ENCODE results near the gene NXF1.
"Not testable (repeated sequence)": the region's sequence is repeated elsewhere in the genome, so short reads cannot be mapped to it uniquely, and the experiment has no call there.

NXF1 gene

DNA sequence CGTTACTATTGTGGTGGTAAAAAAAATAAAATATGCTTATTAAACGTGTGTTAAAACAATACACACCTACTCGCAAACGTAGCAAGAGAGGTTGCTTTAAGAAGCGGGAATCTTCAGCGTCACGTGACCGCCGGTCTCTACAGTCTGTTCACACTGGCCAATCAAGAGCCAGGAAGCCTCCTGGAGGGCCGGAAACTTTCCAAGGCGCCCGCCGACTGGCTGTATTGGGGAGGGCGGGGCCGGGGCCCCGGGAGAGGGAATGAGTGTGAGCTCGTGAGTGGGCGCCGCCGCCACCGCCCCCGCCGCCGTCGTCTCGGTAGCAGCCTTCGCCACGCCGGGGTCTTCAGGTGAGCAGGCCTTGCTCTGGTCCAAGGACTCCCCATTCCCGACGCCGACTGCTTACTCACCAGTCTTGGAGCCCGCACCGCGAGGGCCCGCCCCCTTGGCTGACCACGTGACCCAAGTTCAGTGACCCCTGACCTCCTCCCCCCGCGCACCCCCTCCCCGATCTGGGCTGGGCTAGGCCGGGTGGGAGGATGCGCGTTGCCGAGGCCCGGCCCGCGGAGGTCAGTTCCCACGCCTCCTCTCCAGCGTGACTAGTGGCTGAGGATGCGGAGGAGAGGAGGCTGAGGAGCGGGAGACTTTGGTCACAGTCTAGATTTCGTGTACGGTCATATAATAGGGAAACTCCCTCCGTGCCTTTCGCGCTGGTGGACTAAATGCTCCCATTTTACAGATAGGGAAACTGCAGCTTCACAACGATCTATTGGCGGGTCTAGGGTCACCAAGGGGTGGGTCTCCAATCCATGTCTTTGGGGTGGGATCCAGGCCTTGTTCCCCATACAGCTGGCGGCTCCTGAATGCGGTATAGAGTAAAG lies 33.9 kb downstream of the NXF1 start, which contains the start of gene TAF6L:
TAF6L (plus strand) TSS at position 253 of the 878 bp plus-strand sequence. CDS start 4,388 bp downstream, outside the sequence.
- Histone ChIP-seq H3K4me1 (ENCODE audit: control insufficient read depth in 5 of 5, insufficient read depth in 5 of 5, low read length in 5 of 5) (peaks cover 7 to 24% (median 20%) of the 10 kb centered on the region in 5 donors), H3K9me3 (ENCODE audit: control insufficient read depth in 5 of 5, low read length in 5 of 5) (no peaks in the 10 kb centered on the region), H3K36me3 (ENCODE audit: control insufficient read depth in 5 of 5, insufficient read depth in 5 of 5, low read length in 5 of 5) (peaks cover 6 to 34% (median 23%) of the 10 kb centered on the region in 5 donors), H3K9ac (ENCODE audit: low read length in 5 of 5) (peak within 1 kb of the TSS; percentile 74 to 89 (median 80)), H3K27ac (ENCODE audit: low read depth, low read length) (peak within 1 kb of the TSS; percentile 78), H3K27me3 (ENCODE audit: control insufficient read depth in 5 of 5, insufficient read depth in 4 of 5, low read length in 5 of 5) (peaks cover 0 to 4% (median 0%) of the 10 kb centered on the region in 5 donors), H3K4me3 (ENCODE audit: low read depth in 1 of 5, low read length in 5 of 5) (peak within 1 kb of the TSS; percentile 75 to 87 (median 81))

DNA sequence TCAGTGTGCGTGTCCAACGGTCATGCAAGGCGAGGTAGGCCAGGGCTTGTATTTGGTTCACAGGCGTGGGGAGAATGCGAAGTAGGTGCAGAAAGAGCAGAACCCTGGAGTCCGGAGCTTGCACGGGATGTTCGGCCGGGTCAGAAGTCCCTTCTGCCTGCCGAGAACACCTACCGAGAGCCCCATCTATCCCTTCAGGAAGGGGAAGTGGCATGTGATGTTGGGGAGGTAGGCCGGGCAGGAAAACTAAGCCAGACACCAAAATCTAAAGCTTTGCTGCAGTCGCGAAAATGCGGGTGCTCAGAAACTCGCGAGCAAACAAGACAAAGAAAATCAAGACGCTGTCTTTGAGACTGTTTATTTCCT lies 34.5 kb downstream of the NXF1 start:
- Histone ChIP-seq H3K4me1 (ENCODE audit: control insufficient read depth in 5 of 5, insufficient read depth in 5 of 5, low read length in 5 of 5) (peaks cover 7 to 24% (median 20%) of the 10 kb centered on the region in 5 donors), H3K27me3 (ENCODE audit: control insufficient read depth in 5 of 5, insufficient read depth in 4 of 5, low read length in 5 of 5) (peaks cover 0 to 4% (median 0%) of the 10 kb centered on the region in 5 donors), H3K9me3 (ENCODE audit: control insufficient read depth in 5 of 5, low read length in 5 of 5) (no peaks in the 10 kb centered on the region), H3K9ac (ENCODE audit: low read length in 5 of 5) (peak overlapping the region; percentile 3 to 89 (median 80)), H3K4me3 (ENCODE audit: low read depth in 1 of 5, low read length in 5 of 5) (peak overlapping the region; percentile 75 to 86 (median 81)), H3K36me3 (ENCODE audit: control insufficient read depth in 5 of 5, insufficient read depth in 5 of 5, low read length in 5 of 5) (peaks cover 6 to 33% (median 23%) of the 10 kb centered on the region in 5 donors), H3K27ac (ENCODE audit: low read depth, low read length) (peak overlapping the region; percentile 78)

- H3K9ac ChIP-seq (ENCODE audit: low read length in 5 of 5); H3K27me3 ChIP-seq (ENCODE audit: control insufficient read depth in 5 of 5, insufficient read depth in 4 of 5, low read length in 5 of 5); H3K9me3 ChIP-seq (ENCODE audit: control insufficient read depth in 5 of 5, low read length in 5 of 5); H3K27ac ChIP-seq (ENCODE audit: low read depth, low read length): not testable (repeated sequence)
- peaks cover 4 to 18% (median 15%) of the 10 kb centered on the region in 5 donors for H3K4me1 ChIP-seq (ENCODE audit: control insufficient read depth in 5 of 5, insufficient read depth in 5 of 5, low read length in 5 of 5)
- H3K4me3 ChIP-seq (ENCODE audit: low read depth in 1 of 5, low read length in 5 of 5), result peak overlapping the region; percentile 11 to 92 (median 48)
- H3K36me3 ChIP-seq (ENCODE audit: control insufficient read depth in 5 of 5, insufficient read depth in 5 of 5, low read length in 5 of 5), result peaks cover 0 to 13% (median 7%) of the 10 kb centered on the region in 5 donors
Observed at GRCh38 chr11:62760867-62761227, 44.4 kb downstream of the NXF1 start.

DNA sequence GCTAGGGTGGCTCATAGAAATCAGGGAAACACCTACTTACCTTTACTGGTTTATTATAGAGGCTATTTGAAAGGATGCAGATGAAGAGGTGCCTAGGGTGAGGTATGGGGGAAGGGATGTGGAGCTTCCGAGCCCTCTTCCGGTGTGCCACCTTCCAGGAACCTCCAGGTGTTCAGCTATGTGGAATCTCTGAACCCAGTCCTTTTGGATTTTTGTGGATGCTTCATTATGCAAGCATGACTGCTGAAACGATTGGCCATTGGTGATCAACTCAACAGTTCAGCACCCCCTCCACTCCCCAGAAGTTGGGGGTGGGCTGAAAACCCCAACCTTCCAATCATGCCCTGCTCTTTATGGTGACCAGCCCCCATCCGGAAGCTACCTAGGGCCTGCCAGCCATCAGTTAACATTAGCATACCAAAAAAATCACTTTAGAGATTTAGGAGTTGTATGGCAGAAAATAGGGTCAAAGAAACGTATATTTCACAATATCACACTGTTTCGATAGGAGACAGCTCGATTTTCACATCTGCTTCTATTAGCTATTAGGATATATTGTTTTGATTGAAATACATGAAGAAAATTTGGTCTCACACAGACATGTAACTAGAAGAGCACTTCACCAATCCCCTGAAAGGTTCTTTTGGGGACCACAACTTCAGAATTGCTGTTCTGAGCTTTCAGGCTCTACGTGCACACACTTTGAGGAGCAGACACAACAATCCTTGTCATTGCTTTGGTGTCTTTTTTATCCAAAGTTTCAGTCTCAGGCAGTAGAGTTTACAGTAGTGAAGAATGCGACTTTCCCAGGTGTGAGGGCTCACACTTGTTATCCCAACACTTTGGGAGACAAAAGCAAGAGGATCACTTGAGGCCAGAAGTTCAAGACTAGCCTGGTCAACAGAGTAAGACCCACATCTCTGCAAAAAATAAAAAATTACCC lies 47.1 kb downstream of the NXF1 start:
- H3K9me3 ChIP-seq (ENCODE audit: control insufficient read depth in 5 of 5, low read length in 5 of 5), result no peaks in the 10 kb centered on the region
- H3K27me3 ChIP-seq (ENCODE audit: control insufficient read depth in 5 of 5, insufficient read depth in 4 of 5, low read length in 5 of 5), result no peaks in the 10 kb centered on the region
- peaks cover 12 to 26% (median 20%) of the 10 kb centered on the region in 5 donors for H3K4me1 ChIP-seq (ENCODE audit: control insufficient read depth in 5 of 5, insufficient read depth in 5 of 5, low read length in 5 of 5)
- no peak overlapping the region for H3K9ac ChIP-seq (ENCODE audit: low read length in 5 of 5)
- H3K4me3 ChIP-seq (ENCODE audit: low read depth in 1 of 5, low read length in 5 of 5), result no peak overlapping the region
- H3K27ac ChIP-seq (ENCODE audit: low read depth, low read length), result no peak overlapping the region
- peaks cover 0 to 6% (median 0%) of the 10 kb centered on the region in 5 donors for H3K36me3 ChIP-seq (ENCODE audit: control insufficient read depth in 5 of 5, insufficient read depth in 5 of 5, low read length in 5 of 5)

DNA sequence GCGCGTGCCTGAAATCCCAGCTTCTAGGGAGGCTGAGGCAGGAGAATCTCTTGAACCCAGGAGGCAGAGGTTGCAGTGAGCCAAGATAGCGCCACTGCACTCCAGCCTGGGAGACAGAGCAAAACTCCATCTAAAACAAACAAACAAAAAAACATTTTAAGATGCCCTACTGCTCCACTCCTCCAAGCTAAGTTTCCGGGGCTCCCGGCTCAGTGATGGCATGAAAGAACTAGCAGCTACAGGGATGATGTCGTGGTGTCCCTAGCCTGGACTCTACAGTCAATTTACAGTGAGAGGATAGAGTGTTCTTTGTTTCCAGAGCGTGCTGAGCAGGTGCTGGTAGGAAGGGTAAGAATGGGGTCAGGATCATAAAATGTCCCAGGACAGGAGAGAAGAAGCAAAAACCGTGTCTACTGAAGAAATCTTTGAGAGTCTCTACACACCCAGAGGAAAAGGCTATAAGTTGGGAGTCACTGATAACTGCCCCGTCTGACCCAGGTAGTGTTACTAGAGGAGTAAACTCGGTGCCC lies 50.1 kb downstream of the NXF1 start:
- Histone ChIP-seq H3K9ac (ENCODE audit: low read length in 5 of 5) (no peak overlapping the region), H3K4me1 (ENCODE audit: control insufficient read depth in 5 of 5, insufficient read depth in 5 of 5, low read length in 5 of 5) (peaks cover 13 to 27% (median 18%) of the 10 kb centered on the region in 5 donors), H3K27ac (ENCODE audit: low read depth, low read length) (no peak overlapping the region), H3K9me3 (ENCODE audit: control insufficient read depth in 5 of 5, low read length in 5 of 5) (no peaks in the 10 kb centered on the region), H3K4me3 (ENCODE audit: low read depth in 1 of 5, low read length in 5 of 5) (no peak overlapping the region), H3K36me3 (ENCODE audit: control insufficient read depth in 5 of 5, insufficient read depth in 5 of 5, low read length in 5 of 5) (peaks cover 0 to 13% (median 11%) of the 10 kb centered on the region in 5 donors), H3K27me3 (ENCODE audit: control insufficient read depth in 5 of 5, insufficient read depth in 4 of 5, low read length in 5 of 5) (no peaks in the 10 kb centered on the region)

GRCh38 chr11:62753736-62754603 lies 51.3 kb downstream of the NXF1 start, which contains the start of gene ZBTB3:
TSS of gene ZBTB3 (minus strand) at chr11:62754160. CDS start at chr11:62753664, 496 bp downstream.
- Histone ChIP-seq H3K4me3 (ENCODE audit: low read depth in 1 of 5, low read length in 5 of 5) (peak within 1 kb of the TSS; percentile 96 to 100 (median 99)), H3K27me3 (ENCODE audit: control insufficient read depth in 5 of 5, insufficient read depth in 4 of 5, low read length in 5 of 5) (no peaks in the 10 kb centered on the region), H3K9ac (ENCODE audit: low read length in 5 of 5) (peak within 1 kb of the TSS in 4 of 5 donors; percentile 77 to 84 (median 82)), H3K9me3 (ENCODE audit: control insufficient read depth in 5 of 5, low read length in 5 of 5) (no peaks in the 10 kb centered on the region), H3K36me3 (ENCODE audit: control insufficient read depth in 5 of 5, insufficient read depth in 5 of 5, low read length in 5 of 5) (peaks cover 0 to 14% (median 11%) of the 10 kb centered on the region in 5 donors), H3K27ac (ENCODE audit: low read depth, low read length) (peak within 1 kb of the TSS; percentile 84), H3K4me1 (ENCODE audit: control insufficient read depth in 5 of 5, insufficient read depth in 5 of 5, low read length in 5 of 5) (peaks cover 13 to 27% (median 18%) of the 10 kb centered on the region in 5 donors)

GRCh38 chr11:62752994-62753735 lies 52.1 kb downstream of the NXF1 start:
- Histone ChIP-seq H3K9me3 (ENCODE audit: control insufficient read depth in 5 of 5, low read length in 5 of 5) (no peaks in the 10 kb centered on the region), H3K9ac (ENCODE audit: low read length in 5 of 5) (peak overlapping the region in 4 of 5 donors; percentile 54 to 84 (median 67)), H3K4me3 (ENCODE audit: low read depth in 1 of 5, low read length in 5 of 5) (peak overlapping the region; percentile 96 to 100 (median 99)), H3K27ac (ENCODE audit: low read depth, low read length) (peak overlapping the region; percentile 84), H3K27me3 (ENCODE audit: control insufficient read depth in 5 of 5, insufficient read depth in 4 of 5, low read length in 5 of 5) (no peaks in the 10 kb centered on the region), H3K4me1 (ENCODE audit: control insufficient read depth in 5 of 5, insufficient read depth in 5 of 5, low read length in 5 of 5) (peaks cover 13 to 27% (median 18%) of the 10 kb centered on the region in 5 donors), H3K36me3 (ENCODE audit: control insufficient read depth in 5 of 5, insufficient read depth in 5 of 5, low read length in 5 of 5) (peaks cover 0 to 17% (median 13%) of the 10 kb centered on the region in 5 donors)

- H3K9ac ChIP-seq (ENCODE audit: low read length in 5 of 5), result no peak overlapping the region
- peak overlapping the region in 1 of 5 donors; percentile 96 for H3K4me3 ChIP-seq (ENCODE audit: low read depth in 1 of 5, low read length in 5 of 5)
- H3K9me3 ChIP-seq (ENCODE audit: control insufficient read depth in 5 of 5, low read length in 5 of 5), result no peaks in the 10 kb centered on the region
- no peak overlapping the region for H3K27ac ChIP-seq (ENCODE audit: low read depth, low read length)
- H3K4me1 ChIP-seq (ENCODE audit: control insufficient read depth in 5 of 5, insufficient read depth in 5 of 5, low read length in 5 of 5), result peaks cover 13 to 27% (median 18%) of the 10 kb centered on the region in 5 donors
- H3K36me3 ChIP-seq (ENCODE audit: control insufficient read depth in 5 of 5, insufficient read depth in 5 of 5, low read length in 5 of 5), result peaks cover 0 to 17% (median 13%) of the 10 kb centered on the region in 5 donors
- no peaks in the 10 kb centered on the region for H3K27me3 ChIP-seq (ENCODE audit: control insufficient read depth in 5 of 5, insufficient read depth in 4 of 5, low read length in 5 of 5)
Observed at GRCh38 chr11:62752177-62752785, 53.0 kb downstream of the NXF1 start.
